HFFc6 (cell line): ENCODE results near the gene TBC1D7. TPM values are rescaled to one million over a fixed set of nuclear protein-coding genes. Genes with fewer than 3 reads are reported as not detected.

Experiments
- DNase-seq: peaks from one replicate; pipeline ENCODE4 v3.0.0-alpha.2; 2018
- H3K27ac Mint-ChIP-seq: 2 replicates; pipeline ENCODE4 v1.8.0; 2020; ENCODE audit warnings: mild to moderate bottlenecking, mixed read lengths
- H3K27me3 Mint-ChIP-seq: 2 replicates; pipeline ENCODE4 v1.8.0; 2021; ENCODE audit warnings: mild to moderate bottlenecking, moderate library complexity, mixed read lengths; ENCODE audit not compliant: insufficient read depth
- H3K36me3 Mint-ChIP-seq: 2 replicates; pipeline ENCODE4 v1.8.0; 2021; ENCODE audit warnings: low read depth, mixed read lengths
- H3K4me1 Mint-ChIP-seq: 2 replicates; pipeline ENCODE4 v1.8.0; 2020; ENCODE audit warnings: low read depth, mixed read lengths
- H3K4me3 Mint-ChIP-seq: 2 replicates; pipeline ENCODE4 v1.8.0; 2020; ENCODE audit warnings: mild to moderate bottlenecking, moderate library complexity, mixed read lengths
- H3K9me3 Mint-ChIP-seq: 2 replicates; pipeline ENCODE4 v1.8.0; 2020; ENCODE audit warnings: mild to moderate bottlenecking, mixed read lengths
- CTCF ChIP-seq: fragments of 200-600 bp; sonication (generic); IDR thresholded peaks from 2 replicates; pipeline ENCODE4 v1.5.0; 2021; ENCODE audit warnings: antibody characterized with exemption, mild to moderate bottlenecking
- total RNA-seq, 6 experiments: library from RNA; stranded (reverse); fragmentation: NEBNext Ultra II Directional; extraction: Animal tissue kit (Norgen Biotek cat#: 25700); gene quantifications; 2 replicates in 1 of 6; 3 replicates in 5 of 6; pipeline ENCODE4 v1.2.3, GENCODE V29; 2021

The TBC1D7 gene
- total RNA-seq, 6 experiments from 2014 or later = 11.5 to 15.1 (median 14.6) TPM

- H3K27me3 Mint-ChIP-seq = peaks cover 4% of the 10 kb centered on the region
- no peak overlapping the region for H3K4me3 Mint-ChIP-seq
- no peak for DNase-seq
- peaks cover 41% of the 10 kb centered on the region for H3K36me3 Mint-ChIP-seq
- H3K27ac Mint-ChIP-seq = no peak overlapping the region
- no peaks in the 10 kb centered on the region for H3K4me1 Mint-ChIP-seq
- no peak for TF ChIP-seq CTCF
- H3K9me3 Mint-ChIP-seq = peaks cover 10% of the 10 kb centered on the region; the same call in 1 of the 2 replicates
Measured at GRCh38 chr6:13289789-13290318, 38.5 kb downstream of the TBC1D7 start.

DNA sequence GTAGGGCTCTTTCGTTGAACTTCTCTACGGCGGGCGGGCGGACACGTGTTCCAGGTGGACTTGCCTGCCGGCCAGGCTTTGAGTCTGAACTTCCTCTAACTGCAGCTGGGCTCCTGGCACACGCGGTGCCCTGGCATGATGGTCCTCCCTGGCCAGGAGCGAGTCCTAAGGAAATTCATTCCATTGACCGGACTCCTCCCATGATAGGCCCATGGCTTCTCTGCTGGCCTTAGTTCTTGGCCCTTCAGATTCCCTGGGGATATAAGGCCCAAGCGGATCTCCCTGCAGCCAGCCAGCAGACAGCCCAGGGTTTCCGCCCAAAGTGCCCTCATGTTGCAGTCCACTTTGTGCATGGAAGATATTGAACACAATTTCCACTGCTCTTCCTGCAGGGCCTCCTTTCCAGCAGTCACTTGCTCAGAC, 39.4 kb downstream of the TBC1D7 start:
- no peak for DNase-seq
- Mint-ChIP-seq H3K27ac (no peak overlapping the region), H3K4me1 (no peaks in the 10 kb centered on the region), H3K9me3 (peaks cover 10% of the 10 kb centered on the region; the same call in 1 of the 2 replicates), H3K36me3 (peaks cover 35% of the 10 kb centered on the region), H3K27me3 (peaks cover 4% of the 10 kb centered on the region), H3K4me3 (no peak overlapping the region)
- TF ChIP-seq CTCF = no peak

DNA sequence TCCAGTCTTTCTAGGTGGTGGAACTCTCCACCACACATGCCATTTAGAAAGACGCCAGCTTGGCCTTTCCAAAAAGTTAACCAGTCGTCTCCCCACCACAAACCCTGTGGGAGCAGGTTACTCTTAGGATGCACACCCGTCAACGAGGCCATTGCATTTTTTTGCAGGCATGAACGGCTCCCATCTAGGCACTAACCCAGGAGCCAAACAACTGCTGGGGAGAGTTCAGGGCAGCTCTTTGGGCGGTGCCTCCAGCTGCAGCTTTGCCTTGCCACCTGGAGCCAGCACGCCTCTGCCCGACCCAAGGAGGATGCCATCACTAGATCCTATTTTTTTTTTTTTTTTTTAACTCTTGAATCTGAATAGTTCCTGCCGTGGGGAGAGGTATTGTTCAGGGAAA, 39.9 kb downstream of the TBC1D7 start:
- TF ChIP-seq CTCF = no peak
- Mint-ChIP-seq H3K9me3 (peaks cover 10% of the 10 kb centered on the region; the same call in 1 of the 2 replicates), H3K27ac (no peak overlapping the region), H3K36me3 (peaks cover 38% of the 10 kb centered on the region), H3K27me3 (peaks cover 4% of the 10 kb centered on the region), H3K4me1 (no peaks in the 10 kb centered on the region), H3K4me3 (no peak overlapping the region)
- no peak for DNase-seq

- no peak overlapping the region for H3K4me3 Mint-ChIP-seq
- TF ChIP-seq CTCF = no peak
- H3K27ac Mint-ChIP-seq = no peak overlapping the region
- H3K36me3 Mint-ChIP-seq = peaks cover 39% of the 10 kb centered on the region
- peaks cover 10% of the 10 kb centered on the region; the same call in 1 of the 2 replicates for H3K9me3 Mint-ChIP-seq
- H3K27me3 Mint-ChIP-seq = peaks cover 4% of the 10 kb centered on the region
- DNase-seq = no peak
- H3K4me1 Mint-ChIP-seq = no peaks in the 10 kb centered on the region
Measured at GRCh38 chr6:13287104-13287503, 41.2 kb downstream of the TBC1D7 start.

GRCh38 chr6:13286181-13286580, 42.2 kb downstream of the TBC1D7 start:
- no peak overlapping the region for H3K27ac Mint-ChIP-seq
- H3K4me3 Mint-ChIP-seq = no peak overlapping the region
- peaks cover 4% of the 10 kb centered on the region; the same call in 1 of the 2 replicates for H3K27me3 Mint-ChIP-seq
- no peaks in the 10 kb centered on the region for H3K4me1 Mint-ChIP-seq
- no peak for DNase-seq
- peaks cover 10% of the 10 kb centered on the region; the same call in 1 of the 2 replicates for H3K9me3 Mint-ChIP-seq
- peaks cover 39% of the 10 kb centered on the region for H3K36me3 Mint-ChIP-seq
- TF ChIP-seq CTCF = no peak
